ENCODE measurements around the gene AXIN2.

Gene AXIN2

GRCh38 chr17:65560628-65561451 is 608 bp downstream of the AXIN2 start:
- Mint-ChIP-seq H3K4me3 (peak overlapping the region; percentile 71 to 86), H3K9me3 (no peaks in the 10 kb centered on the region), H3K27ac (peak overlapping the region; percentile 92 to 96), H3K27me3 (no peaks in the 10 kb centered on the region), H3K4me1 (peaks cover 40% of the 10 kb centered on the region)
- DNase-seq = peak; percentile 67 to 76
- ATAC-seq = peak; percentile 51

- DNase-seq (peak; percentile 23 to 39), ATAC-seq (no peak)
- Mint-ChIP-seq H3K27me3 (no peaks in the 10 kb centered on the region), H3K4me3 (peak overlapping the region; percentile 75 to 86), H3K9me3 (no peaks in the 10 kb centered on the region), H3K27ac (no peak overlapping the region), H3K4me1 (peaks cover 35% of the 10 kb centered on the region)
These were observed 1.4 kb downstream of the AXIN2 start for GRCh38 chr17:65559804-65560627.

- DNase-seq = no peak
- Mint-ChIP-seq H3K27ac (no peak overlapping the region), H3K4me1 (peaks cover 29% of the 10 kb centered on the region), H3K9me3 (no peaks in the 10 kb centered on the region), H3K4me3 (peak overlapping the region; percentile 75 to 86), H3K27me3 (no peaks in the 10 kb centered on the region)
- no peak for ATAC-seq
These were observed 2.0 kb downstream of the AXIN2 start for GRCh38 chr17:65559461-65559803.

GRCh38 chr17:65558683-65559460 is 2.6 kb downstream of the AXIN2 start:
- DNase-seq = no peak
- Mint-ChIP-seq H3K4me1 (peaks cover 23% of the 10 kb centered on the region), H3K4me3 (peak overlapping the region; percentile 75 to 86), H3K9me3 (no peaks in the 10 kb centered on the region), H3K27ac (no peak overlapping the region), H3K27me3 (no peaks in the 10 kb centered on the region)
- no peak for ATAC-seq

- H3K4me3 Mint-ChIP-seq = peak overlapping the region; percentile 75 to 86
- peaks cover 17% of the 10 kb centered on the region for H3K4me1 Mint-ChIP-seq
- no peak overlapping the region for H3K27ac Mint-ChIP-seq
- no peak for ATAC-seq
- H3K27me3 Mint-ChIP-seq = no peaks in the 10 kb centered on the region
- no peak for DNase-seq
- H3K9me3 Mint-ChIP-seq = no peaks in the 10 kb centered on the region
These were observed 3.2 kb downstream of the AXIN2 start for GRCh38 chr17:65558311-65558682.

GRCh38 chr17:65557349-65558310 is 3.8 kb downstream of the AXIN2 start:
- Mint-ChIP-seq H3K4me3 (no peak overlapping the region), H3K4me1 (peaks cover 11% of the 10 kb centered on the region), H3K9me3 (no peaks in the 10 kb centered on the region), H3K27ac (no peak overlapping the region), H3K27me3 (no peaks in the 10 kb centered on the region)
- peak; percentile 33 to 47 for DNase-seq
- ATAC-seq = no peak

- Mint-ChIP-seq H3K4me3 (no peak overlapping the region), H3K27me3 (no peaks in the 10 kb centered on the region), H3K9me3 (no peaks in the 10 kb centered on the region), H3K4me1 (peaks cover 10% of the 10 kb centered on the region), H3K27ac (no peak overlapping the region)
- no peak for ATAC-seq
- DNase-seq = no peak
These were observed 4.5 kb downstream of the AXIN2 start for GRCh38 chr17:65556910-65557348.

- H3K27me3 Mint-ChIP-seq = no peaks in the 10 kb centered on the region
These were observed 5.2 kb downstream of the AXIN2 start for GRCh38 chr17:65556014-65556909.

GRCh38 chr17:65554553-65555223 is 6.8 kb downstream of the AXIN2 start:
- Mint-ChIP-seq H3K9me3 (no peaks in the 10 kb centered on the region), H3K27me3 (no peaks in the 10 kb centered on the region), H3K27ac (no peak overlapping the region), H3K4me3 (no peak overlapping the region), H3K4me1 (peaks cover 26% of the 10 kb centered on the region)
- ATAC-seq (no peak), DNase-seq (no peak)

More at GRCh38 chr17:65556014-65556909, 5.2 kb downstream of the AXIN2 start:
- Mint-ChIP-seq H3K9me3 (no peaks in the 10 kb centered on the region), H3K4me1 (peaks cover 10% of the 10 kb centered on the region), H3K4me3 (no peak overlapping the region), H3K27ac (no peak overlapping the region)
- ATAC-seq = peak; percentile 85
- DNase-seq = peak; percentile 86 to 92

- H3K27ac Mint-ChIP-seq = peak overlapping the region in 1 of 2 donors; percentile 19
- ATAC-seq = peak; percentile 19
- peak in 1 of 2 donors; percentile 22 for DNase-seq
These were observed 7.5 kb downstream of the AXIN2 start for GRCh38 chr17:65553646-65554552.

GRCh38 chr17:65553009-65553645 is 8.3 kb downstream of the AXIN2 start:
- Mint-ChIP-seq H3K9me3 (no peaks in the 10 kb centered on the region), H3K4me1 (peaks cover 37% of the 10 kb centered on the region), H3K4me3 (peak overlapping the region; percentile 37 to 56), H3K27ac (peak overlapping the region in 1 of 2 donors; percentile 19), H3K27me3 (no peaks in the 10 kb centered on the region)
- ATAC-seq = peak; percentile 23
- DNase-seq = no peak

More at GRCh38 chr17:65553646-65554552, 7.5 kb downstream of the AXIN2 start:
- peak overlapping the region; percentile 39 to 56 for H3K4me3 Mint-ChIP-seq
- H3K27me3 Mint-ChIP-seq = no peaks in the 10 kb centered on the region
- peaks cover 33% of the 10 kb centered on the region for H3K4me1 Mint-ChIP-seq
- H3K9me3 Mint-ChIP-seq = no peaks in the 10 kb centered on the region

- no peak overlapping the region for H3K4me3 Mint-ChIP-seq
- H3K4me1 Mint-ChIP-seq = peaks cover 46% of the 10 kb centered on the region
- DNase-seq (no peak), ATAC-seq (no peak)
- no peak overlapping the region for H3K27ac Mint-ChIP-seq
- no peaks in the 10 kb centered on the region for H3K9me3 Mint-ChIP-seq
- H3K27me3 Mint-ChIP-seq = no peaks in the 10 kb centered on the region
These were observed 9.2 kb downstream of the AXIN2 start for GRCh38 chr17:65552214-65552613.
